OCI-M1 (cell line): ENCODE results near the gene PKN3.

Source experiments
- DNase-seq: peaks from one replicate; lab custom pipeline; 2025; lab: John Stamatoyannopoulos, UW

Gene PKN3

GRCh38 chr9:128716581-128717254 is 14.4 kb downstream of the PKN3 start:
- DNase-seq = no peak

GRCh38 chr9:128718047-128718446 is 15.7 kb downstream of the PKN3 start:
- DNase-seq = no peak

GRCh38 chr9:128718475-128718874 is 16.2 kb downstream of the PKN3 start:
- no peak for DNase-seq

- no peak for DNase-seq
Measured at GRCh38 chr9:128719919-128720605, 17.8 kb downstream of the PKN3 start.

- DNase-seq = no peak
Measured at GRCh38 chr9:128720841-128721486, 18.7 kb downstream of the PKN3 start.

- no peak for DNase-seq
Measured at GRCh38 chr9:128721487-128722010, 19.2 kb downstream of the PKN3 start.

- no peak for DNase-seq
Measured at GRCh38 chr9:128722380-128723351, 20.4 kb downstream of the PKN3 start.

- DNase-seq = peak; percentile 53
Measured at GRCh38 chr9:128723352-128723865, 21.1 kb downstream of the PKN3 start.

- peak; percentile 98 for DNase-seq
Measured at GRCh38 chr9:128723866-128724743, 21.8 kb downstream of the PKN3 start, which contains the start of gene ZDHHC12. ZDHHC12 (minus strand) TSS chr9:128724127; CDS start chr9:128724093, 34 bp downstream.

- DNase-seq = peak; percentile 60
Measured at GRCh38 chr9:128724744-128725211, 22.5 kb downstream of the PKN3 start.

- DNase-seq = no peak
Measured at GRCh38 chr9:128727640-128728248, 25.4 kb downstream of the PKN3 start.

- DNase-seq = no peak
Measured at GRCh38 chr9:128728298-128728697, 26.0 kb downstream of the PKN3 start.

- DNase-seq = no peak
Measured at GRCh38 chr9:128729302-128729701, 27.0 kb downstream of the PKN3 start.

GRCh38 chr9:128729766-128730517 is 27.6 kb downstream of the PKN3 start:
- DNase-seq = no peak

GRCh38 chr9:128731093-128731492 is 28.8 kb downstream of the PKN3 start:
- no peak for DNase-seq

GRCh38 chr9:128731691-128732090 is 29.4 kb downstream of the PKN3 start:
- no peak for DNase-seq

- no peak for DNase-seq
Measured at GRCh38 chr9:128732576-128732975, 30.3 kb downstream of the PKN3 start.

- peak; percentile 95 for DNase-seq
Measured at GRCh38 chr9:128733256-128733655, 31.0 kb downstream of the PKN3 start.

GRCh38 chr9:128735373-128735772 is 33.1 kb downstream of the PKN3 start:
- no peak for DNase-seq
